Right ventricle myocardium inferior (tissue), 1 donor: ENCODE measurements around the gene MRC2. TPM values are rescaled to one million over a fixed set of nuclear protein-coding genes. Genes with fewer than 3 reads are reported as not detected.

Experiments used
- ATAC-seq: fragments of 200-7000 bp; cut with Tn5 transposase; one replicate; pipeline ENCODE4 v1.9.1; 2020; ENCODE audit warnings: mild to moderate bottlenecking, moderate library complexity
- DNase-seq: peaks from one replicate; pipeline ENCODE4 v3.0.0; 2021; ENCODE audit errors: missing footprints
- intact Hi-C: fragments of 100-400 bp; cut with DNase I; formaldehyde crosslinking; loops from one replicate; pipeline ENCODE4 v1.11.0; 2022
- total RNA-seq: library from RNA; stranded (reverse); fragmentation: NEBNext Ultra II Directional; extraction: Animal tissue kit (Norgen Biotek cat#: 25700); gene quantifications from one replicate; pipeline ENCODE4 v1.2.1, GENCODE V29; 2021
- donor health status: DM: no; HTN: yes; CAD: no; lungs with severe emphysema.

Gene MRC2
- total RNA-seq, 1 donor from 2014 or later, result 33.8 TPM

- peak; percentile 61 for ATAC-seq
- peak; percentile 78 for DNase-seq
- intact Hi-C loops, result no loop called here
Observed at GRCh38 chr17:62653002-62653825, 25.7 kb downstream of the MRC2 start.

DNA sequence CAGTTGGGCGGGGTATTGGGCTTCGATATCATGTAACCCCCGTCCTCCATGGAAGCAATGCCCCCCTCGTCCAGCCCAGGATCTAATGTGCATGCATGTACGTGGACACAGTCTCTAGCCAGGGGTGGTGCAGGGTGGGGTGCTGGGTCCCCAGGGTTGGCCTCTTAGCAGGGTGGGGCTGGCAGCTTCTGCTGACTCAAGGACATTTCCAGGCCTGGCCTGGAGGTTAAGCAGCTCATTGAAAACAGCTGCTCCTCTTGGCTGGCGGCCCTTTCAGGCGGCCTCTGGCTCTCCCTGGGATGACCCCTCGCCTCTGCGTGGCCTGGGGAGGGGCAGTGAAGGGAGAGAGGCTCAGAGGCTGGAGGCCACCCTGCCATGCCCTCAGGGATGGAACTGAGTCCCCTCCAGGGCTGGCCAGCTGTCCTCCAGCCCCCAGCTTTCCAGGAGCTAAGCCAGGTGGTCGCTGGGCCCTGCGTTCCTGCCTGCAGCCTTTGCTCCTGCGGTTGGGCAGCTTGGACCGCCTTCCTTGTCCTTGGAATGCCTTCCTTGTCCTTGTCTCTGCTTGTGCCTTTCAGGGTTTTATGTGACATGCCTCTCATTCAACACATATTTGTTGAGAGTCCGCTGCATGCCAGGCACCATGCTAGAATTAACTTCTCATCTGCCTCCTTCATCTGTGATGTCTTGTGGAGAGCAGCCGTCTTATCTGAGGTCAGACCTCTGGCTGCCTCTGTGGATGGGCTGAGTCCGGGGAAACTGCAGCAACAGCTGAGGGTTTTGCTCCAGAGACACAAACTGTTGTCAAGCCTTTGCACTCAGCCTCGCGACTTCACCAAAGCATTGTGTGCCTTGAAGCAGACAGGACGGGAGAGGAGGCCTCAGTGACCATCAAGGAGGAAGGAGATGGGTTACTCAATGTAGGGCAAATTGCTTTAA is 26.6 kb downstream of the MRC2 start:
- intact Hi-C loops, result no loop called here
- peak; percentile 85 for ATAC-seq

DNA sequence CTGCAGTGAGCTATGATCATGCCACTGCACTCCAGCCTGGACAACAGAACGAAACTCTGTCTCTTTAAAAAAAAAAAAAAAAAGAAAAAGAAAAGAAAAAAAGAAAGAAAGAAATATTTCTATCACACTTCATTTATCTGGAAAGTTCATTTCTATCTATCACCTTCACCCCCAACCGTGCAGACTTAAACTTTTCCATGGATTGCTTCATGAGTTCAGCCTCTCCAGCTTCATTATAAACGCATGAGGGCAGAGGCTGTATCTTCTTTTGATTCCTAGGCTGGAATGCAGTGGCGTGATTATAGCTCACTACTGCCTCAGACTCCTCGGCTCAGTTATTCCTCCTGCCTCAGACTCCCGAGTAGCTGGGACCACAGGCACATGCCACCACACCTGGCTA is 28.2 kb downstream of the MRC2 start:
- ATAC-seq, result no peak
- intact Hi-C loops, result no loop called here
- DNase-seq, result no peak

More for the DNA sequence above, 26.6 kb downstream of the MRC2 start:
- DNase-seq, result peak; percentile 90

DNA sequence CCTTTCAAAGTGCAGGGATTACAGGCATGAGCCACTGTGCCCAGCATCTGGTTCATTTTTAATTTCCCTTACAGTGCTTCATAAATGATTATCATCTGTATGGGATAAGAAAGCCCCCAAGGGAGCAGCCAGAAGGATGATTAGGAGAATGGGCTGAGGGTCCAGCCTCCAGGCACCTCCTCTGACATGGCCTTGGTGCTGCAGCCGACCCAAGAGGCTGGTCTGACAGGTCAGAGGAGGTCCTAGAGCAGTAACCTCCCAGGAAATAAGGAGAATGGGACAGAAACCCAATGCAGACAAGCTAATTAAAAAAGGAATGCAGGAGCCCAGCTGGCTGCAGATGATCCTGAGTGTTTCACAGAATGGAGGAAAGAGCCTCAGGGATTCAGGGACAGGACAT is 29.0 kb downstream of the MRC2 start:
- intact Hi-C loops, result no loop called here
- ATAC-seq, result no peak
- no peak for DNase-seq

GRCh38 chr17:62657145-62657665 is 29.7 kb downstream of the MRC2 start:
- no peak for DNase-seq
- intact Hi-C loops, result no loop called here
- ATAC-seq, result no peak

DNA sequence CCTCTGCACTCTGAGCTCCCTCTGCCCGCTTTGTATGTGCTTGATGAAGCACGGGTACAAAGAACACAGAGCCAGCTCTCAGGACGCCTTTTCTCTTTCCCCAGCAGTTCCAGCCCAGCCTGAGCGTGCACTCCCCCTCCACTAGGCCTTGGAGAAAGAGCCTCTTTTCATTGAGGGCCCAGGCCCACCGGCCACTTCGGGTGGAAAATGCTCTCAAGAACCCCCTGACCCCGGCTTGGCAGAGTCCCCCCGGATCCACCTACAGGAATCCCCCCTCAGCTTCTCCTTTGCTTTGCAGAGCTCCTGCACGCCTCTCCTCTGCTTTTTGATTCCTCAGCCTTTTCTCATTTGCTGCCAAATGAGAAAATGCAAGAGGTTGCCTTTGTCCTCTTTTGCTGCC is 30.2 kb downstream of the MRC2 start:
- DNase-seq (no peak), ATAC-seq (no peak)
- intact Hi-C loops, result no loop called here

GRCh38 chr17:62658136-62658920 is 30.9 kb downstream of the MRC2 start:
- no peak for ATAC-seq
- intact Hi-C loops, result no loop called here
- DNase-seq, result no peak

- intact Hi-C loops, result no loop called here
- no peak for ATAC-seq
- no peak for DNase-seq
Observed at GRCh38 chr17:62660629-62661118, 33.2 kb downstream of the MRC2 start.

- ATAC-seq, result no peak
- intact Hi-C loops, result no loop called here
- DNase-seq, result no peak
Observed at GRCh38 chr17:62661337-62661736, 33.9 kb downstream of the MRC2 start.

GRCh38 chr17:62662855-62663254 is 35.4 kb downstream of the MRC2 start:
- intact Hi-C loops, result no loop called here
- no peak for ATAC-seq
- DNase-seq, result no peak

DNA sequence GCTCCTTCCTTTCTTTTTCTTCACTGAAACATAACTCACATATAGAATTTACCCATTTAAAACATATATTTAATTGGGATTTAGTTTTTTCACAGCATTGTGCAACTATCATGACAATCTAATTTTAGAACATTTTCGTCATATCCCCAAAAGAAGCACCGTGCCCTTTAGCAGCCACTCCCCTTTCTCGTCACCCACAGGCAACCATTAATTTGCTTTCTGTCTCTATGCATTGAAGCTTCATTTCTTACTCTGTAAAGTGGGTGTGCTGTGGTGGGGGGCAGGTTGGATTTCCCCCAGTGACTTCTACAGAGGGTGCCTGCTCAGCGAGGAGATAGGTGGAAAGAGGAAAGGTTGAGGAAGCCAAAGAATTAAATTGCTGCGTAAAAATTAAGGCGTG is 35.8 kb downstream of the MRC2 start:
- intact Hi-C loops, result no loop called here
- DNase-seq (no peak), ATAC-seq (no peak)

GRCh38 chr17:62664336-62665120 is 37.1 kb downstream of the MRC2 start:
- DNase-seq (no peak), ATAC-seq (no peak)
- intact Hi-C loops, result no loop called here

DNA sequence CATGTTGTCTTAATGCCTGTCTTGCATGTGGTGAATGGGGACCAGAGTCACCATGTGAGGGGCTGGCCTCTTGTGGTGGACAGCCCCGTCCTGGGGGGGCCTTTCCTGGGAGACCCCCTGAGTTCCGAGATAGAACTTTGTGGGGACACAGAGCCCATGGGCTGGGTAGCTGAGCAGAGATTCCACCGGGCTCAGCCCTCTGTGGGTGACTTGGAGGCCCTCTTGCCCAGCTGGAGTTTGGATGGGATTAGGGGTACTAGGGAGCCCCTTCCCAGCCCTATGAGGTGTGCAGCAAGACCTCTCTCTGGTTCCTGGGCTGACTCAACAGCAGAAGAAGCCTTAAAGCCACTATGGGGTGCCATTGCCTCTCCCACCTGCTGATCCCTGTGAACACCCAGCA is 38.1 kb downstream of the MRC2 start:
- no peak for ATAC-seq
- no peak for DNase-seq
- intact Hi-C loops, result no loop called here

GRCh38 chr17:62666061-62666800 is 38.8 kb downstream of the MRC2 start:
- DNase-seq (no peak), ATAC-seq (no peak)
- intact Hi-C loops, result no loop called here

GRCh38 chr17:62666801-62667591 is 39.5 kb downstream of the MRC2 start:
- no peak for ATAC-seq
- DNase-seq, result no peak
- intact Hi-C loops, result no loop called here

DNA sequence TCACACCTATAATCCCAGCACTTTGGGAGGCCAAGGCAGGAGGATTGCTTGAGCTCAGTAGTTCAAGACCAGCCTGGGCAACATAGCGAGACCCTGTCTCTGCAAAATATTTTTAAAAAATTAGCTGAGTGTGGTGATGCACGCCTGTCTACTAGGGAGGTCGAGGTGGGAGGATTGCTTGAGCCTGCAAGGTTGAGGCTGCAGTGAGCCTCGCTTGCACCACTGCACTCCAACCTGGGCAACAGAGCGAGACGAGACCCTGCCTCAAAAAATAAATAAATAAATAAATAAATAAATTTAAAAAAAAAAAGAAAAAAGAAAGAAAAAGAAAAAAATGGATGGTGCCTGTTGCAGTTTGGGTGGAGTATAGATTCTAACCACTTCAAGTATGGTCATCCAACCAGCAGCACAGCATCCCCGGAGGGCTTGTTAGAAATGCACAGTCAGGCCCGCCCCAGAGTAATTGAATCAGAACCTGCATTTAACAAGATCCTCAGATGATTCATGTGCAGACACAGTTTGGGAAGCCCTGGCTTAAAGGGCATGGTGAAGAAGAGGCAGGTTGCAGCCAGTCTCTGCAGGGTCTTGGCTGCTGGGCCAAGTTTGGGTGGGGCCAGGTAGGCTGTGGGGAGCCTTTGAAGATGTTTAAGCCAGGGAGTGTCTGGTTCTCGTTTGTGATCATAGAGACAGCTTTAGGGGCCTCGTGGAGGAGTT is 40.8 kb downstream of the MRC2 start:
- intact Hi-C loops, result no loop called here
- no peak for DNase-seq
- no peak for ATAC-seq
